Prostate gland (tissue), 2 donors: ENCODE results near the gene LRRC41. TPM values are rescaled to one million over a fixed set of nuclear protein-coding genes. Genes with fewer than 3 reads are reported as not detected.
"Not testable (repeated sequence)": the region's sequence is repeated elsewhere in the genome, so short reads cannot be mapped to it uniquely, and the experiment has no call there.

Experiments used
- DNase-seq: peaks from one replicate; pipeline ENCODE4 v3.0.0-alpha.2; 2019; ENCODE audit warnings: low spot score
- H3K27ac ChIP-seq, 2 donors: fragments of 200-600 bp; sonication (generic); 2 replicates each; pipeline ENCODE4 v1.5.1; 2017 to 2019
- H3K27me3 ChIP-seq: fragments of 200-600 bp; sonication (generic); replicated peaks from 2 replicates; pipeline ENCODE4 v1.5.1; 2019; ENCODE audit not compliant: insufficient read depth
- H3K36me3 ChIP-seq, 2 donors: fragments of 200-600 bp; sonication (generic); 1 replicate in 1 of 2; 2 replicates in 1 of 2; pipeline versions ENCODE4 v1.5.1 to v1.8.1; 2017 to 2019
- H3K4me1 ChIP-seq: fragments of 200-600 bp; sonication (generic); replicated peaks from 2 replicates; pipeline ENCODE4 v1.5.1; 2019
- H3K4me3 ChIP-seq, 2 donors: fragments of 200-600 bp; sonication (generic); 2 replicates each; pipeline ENCODE4 v1.5.1; 2017 to 2019
- H3K9me3 ChIP-seq: fragments of 200-600 bp; sonication (generic); 2 replicates; pipeline ENCODE4 v1.5.1; 2017
- POLR2A ChIP-seq: fragments of 450-650 bp; IDR thresholded peaks from one replicate; pipeline ENCODE4 v1.6.1; 2016; ENCODE audit warnings: antibody characterized with exemption, mild to moderate bottlenecking
- POLR2AphosphoS5 ChIP-seq: sonication (generic); formaldehyde crosslinking; IDR thresholded peaks from one replicate; pipeline ENCODE4 v1.6.1; 2017; ENCODE audit warnings: antibody characterized with exemption
- WGBS: methylation state at CpG from one replicate; pipeline ENCODE4 v1.1.5; 2018; 5-methylcytosine and 5-hydroxymethylcytosine counted together
- intact Hi-C: fragments of 100-400 bp; cut with DNase I; formaldehyde crosslinking; loops from one replicate; pipeline ENCODE4 v1.14.2; 2022
- total RNA-seq, 2 donors: library from RNA; depleted of rRNA; stranded (reverse); fragments of >200 nt; gene quantifications; one replicate each; pipeline ENCODE4 v1.1.0, GENCODE V29; 2016
- TF ChIP-seq, protein P1 (sequence below), 4 experiments: fragments of 200-600 bp in 2 of 4; fragments of 450-650 bp in 2 of 4; sonication (generic) in 2 of 4; IDR thresholded peaks; 1 replicate in 3 of 4; 2 replicates in 1 of 4; pipeline ENCODE4 v1.5.1; 2016 to 2019; ENCODE audit warnings: antibody characterized with exemption in 4 of 4, mild to moderate bottlenecking in 2 of 4, moderate library complexity in 2 of 4

Gene LRRC41
- total RNA-seq, 2 donors from 2014 or later: 97.2 to 143 TPM

DNA sequence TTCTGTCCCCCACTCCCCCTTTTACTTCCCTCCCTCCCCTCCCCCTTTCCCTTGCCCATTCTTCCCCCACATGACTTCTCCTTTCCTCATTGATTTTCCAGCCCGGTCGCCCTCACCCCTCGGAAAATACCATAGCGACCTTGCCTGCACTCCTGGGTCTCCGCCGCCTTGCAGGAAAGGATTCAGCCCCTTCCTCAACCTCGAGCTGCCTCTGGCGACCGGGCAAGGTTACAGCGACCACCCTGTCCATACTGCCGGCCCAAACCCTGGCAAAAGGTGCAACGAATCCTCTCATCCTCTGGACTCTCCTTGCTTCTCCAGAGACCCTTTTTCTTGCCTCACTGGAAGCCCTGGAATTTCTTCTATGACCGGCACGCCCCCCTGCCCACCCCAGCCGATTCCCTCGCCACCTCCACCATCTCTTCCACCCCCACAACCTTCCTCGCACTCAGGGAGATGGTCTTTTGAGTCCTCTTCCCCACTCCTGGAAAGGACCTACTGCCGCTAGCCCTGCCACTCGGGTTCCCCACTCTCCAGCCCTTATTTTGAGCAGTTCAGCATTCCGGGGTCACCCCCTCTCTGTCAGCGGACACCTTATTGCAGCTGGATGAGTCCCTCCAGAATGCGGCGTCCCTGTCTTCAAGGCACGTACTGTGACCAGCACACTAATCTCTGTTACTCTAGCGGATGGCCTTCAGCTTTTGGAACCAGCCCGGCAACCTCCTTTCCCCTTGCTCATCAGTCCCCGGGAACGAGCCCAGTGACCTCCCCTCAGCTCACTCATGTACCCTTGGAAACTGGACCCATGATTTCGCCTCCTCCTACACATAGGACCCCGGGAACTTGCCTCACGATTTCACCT lies 38.0 kb upstream of the LRRC41 start:
- peak; percentile 7 for DNase-seq
- H3K9me3 ChIP-seq: no peaks in the 10 kb centered on the region
- WGBS: 45% methylated on average over 31 of the region's 31 CpGs

GRCh38 chr1:46340404-46341221 lies 37.2 kb upstream of the LRRC41 start, which contains the start of gene NSUN4:
NSUN4 (plus strand) TSS chr1:46340807; CDS start chr1:46340827, 20 bp downstream.
- intact Hi-C loops: no loop called here
- under 1% methylated on average over 53 of the region's 53 CpGs for WGBS
- no peaks in the 10 kb centered on the region for H3K27me3 ChIP-seq
- peak; percentile 94 for DNase-seq
- H3K27ac ChIP-seq: peak within 1 kb of the TSS; percentile 92 to 97
- H3K36me3 ChIP-seq: peaks cover 0 to 5% of the 10 kb centered on the region in 2 donors
- TF ChIP-seq POLR2AphosphoS5 (peak; percentile 86), POLR2A (peak; percentile 86)
- TF ChIP-seq, protein P1, sequence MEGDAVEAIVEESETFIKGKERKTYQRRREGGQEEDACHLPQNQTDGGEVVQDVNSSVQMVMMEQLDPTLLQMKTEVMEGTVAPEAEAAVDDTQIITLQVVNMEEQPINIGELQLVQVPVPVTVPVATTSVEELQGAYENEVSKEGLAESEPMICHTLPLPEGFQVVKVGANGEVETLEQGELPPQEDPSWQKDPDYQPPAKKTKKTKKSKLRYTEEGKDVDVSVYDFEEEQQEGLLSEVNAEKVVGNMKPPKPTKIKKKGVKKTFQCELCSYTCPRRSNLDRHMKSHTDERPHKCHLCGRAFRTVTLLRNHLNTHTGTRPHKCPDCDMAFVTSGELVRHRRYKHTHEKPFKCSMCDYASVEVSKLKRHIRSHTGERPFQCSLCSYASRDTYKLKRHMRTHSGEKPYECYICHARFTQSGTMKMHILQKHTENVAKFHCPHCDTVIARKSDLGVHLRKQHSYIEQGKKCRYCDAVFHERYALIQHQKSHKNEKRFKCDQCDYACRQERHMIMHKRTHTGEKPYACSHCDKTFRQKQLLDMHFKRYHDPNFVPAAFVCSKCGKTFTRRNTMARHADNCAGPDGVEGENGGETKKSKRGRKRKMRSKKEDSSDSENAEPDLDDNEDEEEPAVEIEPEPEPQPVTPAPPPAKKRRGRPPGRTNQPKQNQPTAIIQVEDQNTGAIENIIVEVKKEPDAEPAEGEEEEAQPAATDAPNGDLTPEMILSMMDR (IDR thresholded peaks at IDR 0.05): peak; percentile 14 to 84 (median 64)
- H3K9me3 ChIP-seq: no peaks in the 10 kb centered on the region
- H3K4me1 ChIP-seq: no peaks in the 10 kb centered on the region
- H3K4me3 ChIP-seq: peak within 1 kb of the TSS; percentile 58 to 61

More for the DNA sequence above, 38.0 kb upstream of the LRRC41 start:
- TF ChIP-seq POLR2AphosphoS5 (no peak), POLR2A (no peak)
- TF ChIP-seq, protein P1 (IDR thresholded peaks at IDR 0.05): no peak
- peak overlapping the region; percentile 92 to 97 for H3K27ac ChIP-seq
- no peaks in the 10 kb centered on the region for H3K4me1 ChIP-seq
- peak overlapping the region; percentile 58 to 61 for H3K4me3 ChIP-seq
- peaks cover 0 to 5% of the 10 kb centered on the region in 2 donors for H3K36me3 ChIP-seq
- intact Hi-C loops: no loop called here
- H3K27me3 ChIP-seq: no peaks in the 10 kb centered on the region

DNA sequence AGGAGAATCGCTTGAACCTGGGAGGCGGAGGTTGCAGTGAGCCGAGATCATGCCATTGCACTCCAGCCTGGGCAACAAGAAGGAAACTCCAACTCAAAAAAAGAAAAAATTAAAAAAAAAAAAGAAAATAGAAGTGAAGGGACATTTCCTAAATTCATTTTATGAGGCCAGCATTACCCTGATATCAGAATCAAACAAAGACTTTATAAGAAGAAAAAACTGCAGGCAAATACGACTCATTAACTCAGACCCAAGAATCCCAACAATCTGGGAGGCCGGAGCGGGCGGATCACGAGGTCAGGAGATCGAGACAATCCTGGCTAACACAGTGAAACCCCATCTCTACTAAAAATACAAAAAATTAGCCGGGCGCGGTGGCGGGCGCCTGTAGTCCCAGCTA lies 34.0 kb upstream of the LRRC41 start:
- intact Hi-C loops, H3K36me3 ChIP-seq, DNase-seq, H3K27me3 ChIP-seq, H3K27ac ChIP-seq, H3K4me3 ChIP-seq, H3K9me3 ChIP-seq, H3K4me1 ChIP-seq: not testable (repeated sequence)
- WGBS: 93% methylated on average over 14 of the region's 14 CpGs

DNA sequence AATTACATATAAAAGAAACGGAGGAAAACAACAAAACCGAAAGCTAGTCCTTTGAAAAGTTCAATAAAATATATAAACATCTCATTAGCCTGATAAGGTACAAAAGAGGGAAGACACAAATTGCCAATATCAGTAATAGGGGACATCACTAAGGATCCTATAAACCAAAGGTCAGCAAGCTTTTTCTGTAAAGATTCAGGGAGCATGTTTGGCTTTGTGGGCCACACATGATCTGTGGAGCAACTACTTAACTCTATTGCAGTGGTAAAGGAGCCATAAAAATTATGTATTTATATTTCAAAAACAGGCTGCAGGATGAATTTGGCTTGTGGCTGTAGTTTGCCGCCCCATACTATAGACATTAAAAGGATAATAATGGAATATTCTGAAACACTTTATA lies 31.7 kb upstream of the LRRC41 start:
- H3K36me3 ChIP-seq: no peaks in the 10 kb centered on the region
- WGBS: 89% methylated on average over 3 of the region's 3 CpGs
- no peak for DNase-seq

DNA sequence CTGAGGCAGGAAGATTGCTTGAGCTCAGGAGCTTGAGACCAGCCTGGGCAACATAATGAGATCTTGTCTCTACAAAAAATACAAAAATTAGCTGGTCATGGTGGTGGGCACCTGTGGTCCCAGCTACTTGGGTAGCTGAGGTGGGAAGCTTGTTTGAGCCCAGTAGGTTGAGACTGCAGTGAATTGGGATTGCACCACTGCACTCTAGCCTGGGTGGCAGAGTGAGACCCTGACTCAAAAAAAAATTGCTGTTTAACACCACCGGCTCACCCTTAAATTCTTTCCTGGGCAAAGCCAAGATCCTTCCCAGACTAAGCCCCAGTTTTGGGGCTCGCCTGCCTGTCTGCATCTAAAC lies 30.6 kb upstream of the LRRC41 start:
- no peaks in the 10 kb centered on the region for H3K36me3 ChIP-seq
- intact Hi-C loops: no loop called here
- no peaks in the 10 kb centered on the region for H3K4me1 ChIP-seq
- DNase-seq: no peak
- no peaks in the 10 kb centered on the region for H3K27me3 ChIP-seq
- TF ChIP-seq, protein P1 (IDR thresholded peaks at IDR 0.05): no peak
- TF ChIP-seq POLR2A (no peak), POLR2AphosphoS5 (no peak)
- WGBS: 90% methylated on average over 2 of the region's 2 CpGs
- H3K27ac ChIP-seq: no peak overlapping the region
- H3K9me3 ChIP-seq: no peaks in the 10 kb centered on the region
- no peak overlapping the region for H3K4me3 ChIP-seq

More for the DNA sequence above, 31.7 kb upstream of the LRRC41 start:
- Histone ChIP-seq H3K27me3 (no peaks in the 10 kb centered on the region), H3K4me1 (no peaks in the 10 kb centered on the region), H3K4me3 (no peak overlapping the region), H3K27ac (no peak overlapping the region), H3K9me3 (no peaks in the 10 kb centered on the region)
- TF ChIP-seq POLR2A (no peak), POLR2AphosphoS5 (no peak)
- TF ChIP-seq, protein P1 (IDR thresholded peaks at IDR 0.05): no peak
- intact Hi-C loops: no loop called here
